HTERT RPE-1 (cell line): ENCODE measurements around the gene AIF1L.

Experiments used
- in situ Hi-C: fragments of 300-500 bp; cut with MboI; formaldehyde crosslinking; loops from 4 replicates; pipeline ENCODE4 v1.14.3; 2020; ENCODE audit warnings: low sequenced_read_pairs

AIF1L gene

GRCh38 chr9:131096269-131097125, at the start of gene AIF1L:
Gene AIF1L (plus strand): TSS chr9:131096531. CDS start chr9:131096630, 99 bp downstream.
- in situ Hi-C loops: no loop called here

- in situ Hi-C loops: no loop called here
These were observed 49.6 kb upstream of the AIF1L start for GRCh38 chr9:131046581-131047202.

- in situ Hi-C loops: no loop called here
These were observed 48.0 kb upstream of the AIF1L start for GRCh38 chr9:131048332-131048731.

GRCh38 chr9:131048820-131049219, 47.5 kb upstream of the AIF1L start:
- in situ Hi-C loops: no loop called here

GRCh38 chr9:131049829-131050715, 46.3 kb upstream of the AIF1L start:
- in situ Hi-C loops: no loop called here

GRCh38 chr9:131050831-131051230, 45.5 kb upstream of the AIF1L start:
- in situ Hi-C loops: no loop called here

- in situ Hi-C loops: no loop called here
These were observed 44.5 kb upstream of the AIF1L start for GRCh38 chr9:131051592-131052517.

- in situ Hi-C loops: no loop called here
These were observed 42.4 kb upstream of the AIF1L start for GRCh38 chr9:131053896-131054295.

GRCh38 chr9:131056781-131057506, 39.4 kb upstream of the AIF1L start:
- in situ Hi-C loops: no loop called here

GRCh38 chr9:131060900-131061630, 35.3 kb upstream of the AIF1L start:
- in situ Hi-C loops: no loop called here

GRCh38 chr9:131062969-131063368, 33.4 kb upstream of the AIF1L start:
- in situ Hi-C loops: no loop called here

GRCh38 chr9:131065599-131065998, 30.7 kb upstream of the AIF1L start:
- in situ Hi-C loops: no loop called here

GRCh38 chr9:131067625-131068024, 28.7 kb upstream of the AIF1L start:
- in situ Hi-C loops: no loop called here

- in situ Hi-C loops: no loop called here
These were observed 28.1 kb upstream of the AIF1L start for GRCh38 chr9:131068076-131068816.

GRCh38 chr9:131069699-131070098, 26.6 kb upstream of the AIF1L start:
- in situ Hi-C loops: no loop called here

- in situ Hi-C loops: no loop called here
These were observed 24.0 kb upstream of the AIF1L start for GRCh38 chr9:131072107-131072870.

- in situ Hi-C loops: no loop called here
These were observed 23.5 kb upstream of the AIF1L start for GRCh38 chr9:131072871-131073237.
